SU-DHL-6 (cell line): ENCODE measurements around the gene MRPS2.

Experiments
- H2AFZ ChIP-seq: fragments of 200-600 bp; sonication (generic); 2 replicates; pipeline ENCODE4 v1.6.1; 2014; ENCODE audit warnings: low read depth, mild to moderate bottlenecking, moderate library complexity, mixed read lengths, antibody characterized with exemption, low read length; ENCODE audit not compliant: severe bottlenecking
- H3F3A ChIP-seq: fragments of 200-600 bp; shearing (Covaris generic); 2 replicates; pipeline ENCODE4 v1.6.0; 2016; ENCODE audit warnings: antibody characterized with exemption, mild to moderate bottlenecking; ENCODE audit not compliant: insufficient read depth
- H3K27ac ChIP-seq: fragments of 200-600 bp; sonication (generic); 2 replicates; pipeline ENCODE4 v1.5.1; 2016; ENCODE audit warnings: low read depth, mild to moderate bottlenecking, low read length, moderate library complexity, mixed read lengths
- H3K27me3 ChIP-seq: fragments of 200-600 bp; sonication (generic), shearing (Covaris generic); 2 replicates; pipeline ENCODE4 v1.6.0; 2014; ENCODE audit warnings: mild to moderate bottlenecking, low read length
- H3K36me3 ChIP-seq: fragments of 200-600 bp; sonication (generic); 2 replicates; pipeline ENCODE4 v1.6.1; 2014; ENCODE audit warnings: mild to moderate bottlenecking, low read length, mixed read lengths
- H3K4me2 ChIP-seq: fragments of 300-600, 200-600 bp; shearing (Covaris generic), sonication (generic); 2 replicates; pipeline ENCODE4 v1.6.0; 2014; ENCODE audit warnings: low read length, low read depth, mild to moderate bottlenecking; ENCODE audit not compliant: poor library complexity, severe bottlenecking
- H3K4me3 ChIP-seq: fragments of 200-600 bp; sonication (generic); 2 replicates; pipeline ENCODE4 v1.5.1; 2014; ENCODE audit warnings: antibody characterized with exemption, low read length, mild to moderate bottlenecking, mixed read lengths; ENCODE audit not compliant: insufficient read depth, poor library complexity, severe bottlenecking
- H3K79me2 ChIP-seq: fragments of 200-600 bp; sonication (generic); 2 replicates; pipeline ENCODE4 v1.6.1; 2014; ENCODE audit warnings: mild to moderate bottlenecking, low read length, moderate library complexity; ENCODE audit not compliant: insufficient read depth
- H3K9ac ChIP-seq: fragments of 200-600 bp; sonication (generic); 2 replicates; pipeline ENCODE4 v1.7.0; 2014; ENCODE audit warnings: mild to moderate bottlenecking, low read length
- H3K9me2 ChIP-seq: fragments of 200-600 bp; sonication (generic); replicated peaks from 2 replicates; pipeline ENCODE4 v1.6.1; 2014; ENCODE audit warnings: low read length; ENCODE audit not compliant: insufficient read depth
- H3K9me3 ChIP-seq: fragments of 200-600 bp; sonication (generic); 2 replicates; pipeline ENCODE4 v1.6.1; 2014; ENCODE audit warnings: low read length, mixed read lengths; ENCODE audit not compliant: insufficient read depth
- H4K20me1 ChIP-seq: fragments of 200-600 bp; sonication (generic); 2 replicates; pipeline ENCODE4 v1.6.1; 2014; ENCODE audit warnings: low read depth, mild to moderate bottlenecking, antibody characterized with exemption, low read length, moderate library complexity, mixed read lengths
- EZH2phosphoT487 ChIP-seq: fragments of 200-600 bp; sonication (generic), shearing (Covaris generic); conservative IDR thresholded peaks from 2 replicates; pipeline ENCODE4 v1.6.1; 2018; ENCODE audit warnings: mild to moderate bottlenecking, antibody characterized with exemption, low read length, moderate library complexity, mixed read lengths
- TF ChIP-seq, protein P1 (sequence below): fragments of 200-600 bp; sonication (generic); IDR thresholded peaks from one replicate; pipeline ENCODE4 v1.5.1; 2017; ENCODE audit warnings: antibody characterized with exemption, mild to moderate bottlenecking, low read length, moderate library complexity; ENCODE audit not compliant: insufficient read depth, poor library complexity, severe bottlenecking

Gene MRPS2

DNA sequence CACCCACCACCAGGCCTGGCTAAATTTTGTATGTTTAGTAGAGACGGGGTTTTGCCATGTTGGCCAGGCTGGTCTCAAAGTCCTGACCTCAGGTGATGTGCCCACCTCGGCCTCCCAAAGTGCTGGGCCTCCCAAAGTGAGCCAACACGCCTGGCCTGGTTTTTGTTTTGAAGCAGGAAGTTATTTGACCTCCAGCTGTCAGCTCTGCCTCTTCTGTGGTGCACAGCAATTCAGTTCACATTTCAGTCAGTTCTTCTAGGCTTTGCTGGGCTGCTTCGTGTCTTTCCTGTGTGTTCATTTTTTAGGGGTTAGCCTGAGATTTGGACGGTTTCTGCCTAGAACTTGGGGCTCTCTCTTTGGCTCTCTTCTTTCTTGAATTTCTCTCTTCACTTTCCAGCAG lies 29.7 kb downstream of the MRPS2 start:
- H2AFZ ChIP-seq, result no peak overlapping the region
- no peak overlapping the region for H3K27ac ChIP-seq
- no peak overlapping the region for H3K4me3 ChIP-seq
- H3F3A ChIP-seq, result no peaks in the 10 kb centered on the region
- TF ChIP-seq, protein P1, sequence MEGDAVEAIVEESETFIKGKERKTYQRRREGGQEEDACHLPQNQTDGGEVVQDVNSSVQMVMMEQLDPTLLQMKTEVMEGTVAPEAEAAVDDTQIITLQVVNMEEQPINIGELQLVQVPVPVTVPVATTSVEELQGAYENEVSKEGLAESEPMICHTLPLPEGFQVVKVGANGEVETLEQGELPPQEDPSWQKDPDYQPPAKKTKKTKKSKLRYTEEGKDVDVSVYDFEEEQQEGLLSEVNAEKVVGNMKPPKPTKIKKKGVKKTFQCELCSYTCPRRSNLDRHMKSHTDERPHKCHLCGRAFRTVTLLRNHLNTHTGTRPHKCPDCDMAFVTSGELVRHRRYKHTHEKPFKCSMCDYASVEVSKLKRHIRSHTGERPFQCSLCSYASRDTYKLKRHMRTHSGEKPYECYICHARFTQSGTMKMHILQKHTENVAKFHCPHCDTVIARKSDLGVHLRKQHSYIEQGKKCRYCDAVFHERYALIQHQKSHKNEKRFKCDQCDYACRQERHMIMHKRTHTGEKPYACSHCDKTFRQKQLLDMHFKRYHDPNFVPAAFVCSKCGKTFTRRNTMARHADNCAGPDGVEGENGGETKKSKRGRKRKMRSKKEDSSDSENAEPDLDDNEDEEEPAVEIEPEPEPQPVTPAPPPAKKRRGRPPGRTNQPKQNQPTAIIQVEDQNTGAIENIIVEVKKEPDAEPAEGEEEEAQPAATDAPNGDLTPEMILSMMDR, result no peak
- TF ChIP-seq EZH2phosphoT487, result no peak
- H3K79me2 ChIP-seq, result no peaks in the 10 kb centered on the region
- no peak overlapping the region for H3K9ac ChIP-seq
- no peak overlapping the region for H3K4me2 ChIP-seq
- H3K9me3 ChIP-seq, result no peaks in the 10 kb centered on the region
- H3K9me2 ChIP-seq, result no peaks in the 10 kb centered on the region
- no peaks in the 10 kb centered on the region for H3K36me3 ChIP-seq
- H3K27me3 ChIP-seq, result no peaks in the 10 kb centered on the region; the same call in 1 of the 2 replicates
- H4K20me1 ChIP-seq, result no peaks in the 10 kb centered on the region

DNA sequence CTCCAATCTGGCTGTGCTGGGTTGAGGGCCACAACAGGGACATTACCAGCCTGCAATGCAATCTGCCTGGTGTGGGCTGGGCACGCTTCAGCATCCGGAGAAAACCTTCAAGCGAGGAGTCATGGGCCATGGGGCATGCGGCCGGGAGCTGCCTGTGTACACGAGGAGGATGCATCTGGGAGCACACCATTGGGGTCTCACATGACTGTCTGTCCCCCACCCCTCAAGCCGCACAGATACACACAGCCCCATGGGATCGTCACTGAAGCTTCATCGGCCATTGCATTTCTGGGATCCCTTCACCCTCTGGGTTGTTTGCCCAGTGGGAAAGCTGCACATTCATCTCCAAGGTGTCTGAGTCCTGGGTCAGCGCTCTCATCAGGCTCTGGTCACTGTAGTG lies 30.6 kb downstream of the MRPS2 start:
- Histone ChIP-seq H3K4me3 (no peak overlapping the region), H3K79me2 (no peaks in the 10 kb centered on the region), H3F3A (no peaks in the 10 kb centered on the region), H3K9ac (no peak overlapping the region), H3K27me3 (no peaks in the 10 kb centered on the region; the same call in 1 of the 2 replicates), H3K9me3 (no peaks in the 10 kb centered on the region), H4K20me1 (no peaks in the 10 kb centered on the region), H3K9me2 (no peaks in the 10 kb centered on the region), H3K4me2 (no peak overlapping the region), H3K27ac (no peak overlapping the region), H3K36me3 (no peaks in the 10 kb centered on the region), H2AFZ (no peak overlapping the region)
- no peak for TF ChIP-seq EZH2phosphoT487
- TF ChIP-seq, protein P1, result no peak

DNA sequence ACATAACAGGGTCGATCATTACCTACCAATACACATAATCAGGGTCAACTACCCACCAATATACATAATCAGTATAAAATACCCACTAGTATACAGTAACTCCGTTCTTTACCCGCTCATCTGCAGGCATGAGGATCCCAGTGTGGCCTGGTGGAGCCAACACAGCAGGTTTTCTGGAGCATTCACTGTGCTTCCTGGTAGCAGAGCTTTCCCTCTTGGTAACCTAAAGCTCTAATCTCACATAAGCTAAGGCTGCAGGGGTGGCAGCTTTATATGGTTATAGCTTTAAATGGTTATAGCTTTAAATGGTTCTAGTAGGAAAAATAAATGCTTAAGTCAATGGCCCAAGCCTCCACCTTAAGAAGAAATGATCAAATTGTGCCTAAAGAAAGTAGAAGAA lies 32.6 kb downstream of the MRPS2 start:
- no peaks in the 10 kb centered on the region for H3K79me2 ChIP-seq
- no peak overlapping the region for H2AFZ ChIP-seq
- no peak for TF ChIP-seq EZH2phosphoT487
- TF ChIP-seq, protein P1, result no peak
- H3K36me3 ChIP-seq, result no peaks in the 10 kb centered on the region
- no peak overlapping the region for H3K9ac ChIP-seq
- no peaks in the 10 kb centered on the region; the same call in 1 of the 2 replicates for H3K27me3 ChIP-seq
- no peak overlapping the region for H3K4me2 ChIP-seq
- no peaks in the 10 kb centered on the region for H3F3A ChIP-seq
- H3K9me3 ChIP-seq, result no peaks in the 10 kb centered on the region
- H3K9me2 ChIP-seq, result no peaks in the 10 kb centered on the region
- no peaks in the 10 kb centered on the region for H4K20me1 ChIP-seq
- H3K4me3 ChIP-seq, result no peak overlapping the region
- H3K27ac ChIP-seq, result no peak overlapping the region
